Mesenteric fat pad (tissue), 1 donor: ENCODE data around the gene VAV2. TPM values are rescaled to one million over a fixed set of nuclear protein-coding genes. Genes with fewer than 3 reads are reported as not detected.
"Not testable (repeated sequence)": the region's sequence is repeated elsewhere in the genome, so short reads cannot be mapped to it uniquely, and the experiment has no call there.

Source experiments
- DNase-seq: peaks from one replicate; pipeline ENCODE4 v3.0.0-alpha.2; 2020; ENCODE audit warnings: low spot score
- total RNA-seq: library from RNA; stranded (reverse); fragmentation: NEBNext Ultra II Directional; extraction: Animal tissue kit (Norgen Biotek cat#: 25700); gene quantifications from one replicate; pipeline ENCODE4 v1.2.1, GENCODE V29; 2021
- donor health status: DM: yes; HTN: yes; CAD: no.

Gene VAV2
- total RNA-seq, 1 donor from 2014 or later, result 19.3 TPM

DNA sequence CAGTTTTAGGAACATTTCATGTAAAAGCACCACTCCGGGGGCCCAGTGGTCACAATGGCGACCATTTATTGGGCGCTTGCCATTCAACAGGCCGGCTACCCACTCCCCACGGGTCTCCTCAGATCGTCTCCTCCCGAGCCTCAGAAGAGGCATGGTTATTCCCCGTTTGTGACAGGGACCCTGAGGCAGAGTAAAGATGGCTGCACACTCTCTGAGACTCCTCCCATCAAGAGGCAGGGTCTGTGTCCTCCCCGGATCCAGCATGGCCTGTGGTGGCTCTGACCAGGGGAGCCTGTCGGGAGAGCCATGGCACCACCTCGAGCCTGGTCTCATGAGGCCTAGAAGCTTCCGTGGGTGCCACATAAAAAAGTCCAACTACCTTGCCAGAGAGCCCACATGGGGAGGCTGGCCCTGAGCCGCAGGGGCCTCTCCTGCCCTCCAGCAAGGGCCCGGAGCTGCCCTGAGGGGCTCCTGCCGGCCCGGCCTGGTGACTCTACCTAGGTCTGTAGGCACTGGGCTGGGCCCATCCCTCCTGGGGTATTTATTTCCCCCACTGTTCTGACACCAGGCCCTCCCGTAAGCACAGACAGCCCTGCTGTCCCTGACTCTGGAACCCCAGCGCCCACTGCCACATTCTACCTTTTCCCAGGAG is 90.8 kb downstream of the VAV2 start:
- no peak for DNase-seq

DNA sequence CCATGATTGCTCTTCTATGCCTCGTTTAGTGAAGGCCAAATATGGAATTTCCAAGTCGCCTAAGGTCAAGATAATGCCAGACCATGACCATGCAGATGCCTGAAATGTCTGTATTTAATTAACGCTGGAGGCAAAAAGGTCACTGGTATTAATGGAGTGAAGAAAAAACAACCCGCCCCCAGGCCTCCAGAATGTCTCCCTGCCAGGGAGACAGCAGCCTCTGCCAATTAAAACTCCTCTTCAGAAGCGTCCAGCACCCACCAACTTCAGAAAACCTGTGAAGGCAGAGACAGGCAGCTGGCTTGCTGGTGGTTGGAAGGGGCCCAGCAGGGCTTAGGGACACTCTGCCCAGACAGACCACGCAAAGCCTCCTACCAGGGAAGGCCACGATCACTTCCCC is 94.4 kb downstream of the VAV2 start:
- no peak for DNase-seq

DNA sequence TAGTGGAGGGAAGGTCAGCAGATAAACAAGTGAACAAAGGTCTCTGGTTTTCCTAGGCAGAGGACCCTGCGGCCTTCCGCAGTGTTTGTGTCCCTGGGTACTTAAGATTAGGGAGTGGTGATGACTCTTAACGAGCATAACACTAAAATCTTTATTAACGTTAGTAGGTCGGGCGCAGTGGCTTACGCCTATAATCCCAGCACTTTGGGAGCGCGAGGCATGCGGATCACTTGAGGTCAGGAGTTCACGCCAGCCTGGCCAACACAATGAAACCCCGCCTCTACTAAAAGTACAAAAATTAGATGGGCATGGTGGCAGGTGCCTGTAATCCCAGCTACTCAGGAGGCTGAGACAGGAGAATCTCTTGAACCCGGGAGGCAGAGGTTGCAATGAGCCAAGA is 96.1 kb downstream of the VAV2 start:
- DNase-seq, result not testable (repeated sequence)

DNA sequence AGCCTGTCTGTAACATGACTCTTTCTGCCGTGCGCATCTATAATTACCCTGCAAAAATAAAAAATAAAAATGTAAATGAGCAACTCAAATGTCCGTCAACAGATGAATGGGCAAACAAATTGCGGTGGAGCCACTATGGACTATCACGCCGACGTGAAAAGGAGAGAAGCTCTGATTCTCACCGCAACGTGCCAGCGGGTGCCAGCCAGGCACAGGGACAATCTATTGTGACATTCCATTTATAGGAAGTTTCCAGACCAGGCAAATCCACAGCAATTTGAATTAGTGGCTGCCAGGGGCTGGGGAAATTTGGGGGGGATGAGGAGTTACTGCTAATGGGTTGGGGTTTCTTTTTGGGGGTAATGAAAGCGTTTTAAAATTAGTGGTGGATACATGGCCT is 96.8 kb downstream of the VAV2 start:
- no peak for DNase-seq

DNA sequence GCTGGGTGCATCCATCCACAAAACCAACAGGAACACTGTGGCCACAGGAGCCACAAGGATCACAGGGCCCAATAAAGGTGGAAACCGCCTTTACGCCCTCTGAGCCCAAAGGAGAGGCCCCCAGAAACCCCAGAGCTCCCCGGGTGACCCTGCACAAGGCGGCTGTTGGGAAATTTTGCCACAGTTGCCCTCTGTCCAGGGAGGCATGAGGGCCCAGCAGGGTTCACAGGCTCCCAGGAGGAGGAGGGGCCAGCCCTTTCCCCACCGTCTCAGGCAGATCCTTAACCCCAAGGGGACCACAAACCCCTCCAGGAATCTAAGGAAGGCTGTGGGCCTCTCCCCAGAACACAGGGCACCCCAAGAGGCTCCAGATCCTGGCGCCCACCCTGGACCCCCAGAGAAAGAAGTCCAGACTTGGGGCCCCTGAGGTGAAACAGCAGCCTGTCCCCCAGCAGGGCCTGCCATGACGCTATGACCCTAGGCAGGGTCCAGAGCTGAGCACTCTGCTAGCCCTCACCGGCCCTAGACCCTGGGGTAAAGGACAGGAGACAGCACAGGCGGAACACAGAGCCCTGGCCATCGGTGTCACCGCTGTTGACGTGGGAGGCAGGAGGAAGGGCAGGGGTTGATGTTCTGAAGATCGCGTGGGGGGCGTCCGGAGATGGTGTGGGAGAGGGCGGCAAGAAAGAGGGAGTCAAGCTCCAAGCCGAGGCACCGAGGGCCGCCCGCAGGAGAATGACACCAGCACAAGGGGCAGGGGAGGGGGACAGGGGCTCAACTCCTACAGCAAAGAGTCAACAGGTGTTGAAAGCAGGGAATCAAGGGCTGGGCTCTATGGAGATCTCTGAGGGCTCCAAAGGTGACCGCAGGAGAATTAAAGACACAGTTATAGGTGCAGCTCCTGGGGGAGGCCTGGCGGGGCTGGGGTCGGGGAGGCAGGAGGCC is 97.5 kb downstream of the VAV2 start:
- DNase-seq, result no peak

DNA sequence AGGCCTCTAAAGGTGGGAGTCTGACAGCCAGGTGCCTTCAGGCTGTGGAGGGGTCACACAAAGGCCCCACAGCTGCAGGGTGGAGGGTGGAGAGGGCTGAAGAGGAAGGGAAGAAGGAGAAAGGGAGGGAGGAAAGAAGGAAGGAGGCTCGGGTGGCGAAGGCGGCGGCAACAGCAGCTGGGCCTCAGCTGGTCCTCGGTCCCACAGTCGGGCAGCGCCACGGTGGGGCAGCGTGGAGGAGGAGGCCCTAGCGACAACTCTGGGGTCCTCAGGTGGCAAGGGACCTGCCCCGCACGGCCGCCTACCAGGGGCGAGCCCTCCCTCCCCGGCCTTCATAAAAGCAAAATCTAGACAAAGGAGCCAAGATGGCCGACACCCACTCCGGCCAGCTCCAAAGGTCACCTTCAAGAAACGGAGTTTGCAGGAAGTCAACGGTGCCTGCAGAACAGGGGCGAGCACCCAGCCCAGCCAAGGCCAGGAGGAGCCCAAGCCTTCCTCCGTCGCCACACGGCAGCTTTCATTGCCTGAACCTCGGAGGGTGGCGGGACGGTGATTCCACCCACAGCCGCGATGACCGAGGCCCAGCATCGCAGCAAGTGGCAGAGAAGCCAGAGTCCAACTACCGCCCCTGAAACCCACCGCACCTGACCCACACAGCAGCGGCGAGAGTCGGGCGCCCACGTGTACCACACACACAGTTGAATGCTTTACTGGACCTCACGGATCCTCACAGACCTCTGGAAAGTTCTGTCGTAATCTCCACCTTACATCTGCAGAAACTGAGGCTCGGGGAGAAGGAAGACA is 98.7 kb downstream of the VAV2 start:
- DNase-seq, result no peak

DNA sequence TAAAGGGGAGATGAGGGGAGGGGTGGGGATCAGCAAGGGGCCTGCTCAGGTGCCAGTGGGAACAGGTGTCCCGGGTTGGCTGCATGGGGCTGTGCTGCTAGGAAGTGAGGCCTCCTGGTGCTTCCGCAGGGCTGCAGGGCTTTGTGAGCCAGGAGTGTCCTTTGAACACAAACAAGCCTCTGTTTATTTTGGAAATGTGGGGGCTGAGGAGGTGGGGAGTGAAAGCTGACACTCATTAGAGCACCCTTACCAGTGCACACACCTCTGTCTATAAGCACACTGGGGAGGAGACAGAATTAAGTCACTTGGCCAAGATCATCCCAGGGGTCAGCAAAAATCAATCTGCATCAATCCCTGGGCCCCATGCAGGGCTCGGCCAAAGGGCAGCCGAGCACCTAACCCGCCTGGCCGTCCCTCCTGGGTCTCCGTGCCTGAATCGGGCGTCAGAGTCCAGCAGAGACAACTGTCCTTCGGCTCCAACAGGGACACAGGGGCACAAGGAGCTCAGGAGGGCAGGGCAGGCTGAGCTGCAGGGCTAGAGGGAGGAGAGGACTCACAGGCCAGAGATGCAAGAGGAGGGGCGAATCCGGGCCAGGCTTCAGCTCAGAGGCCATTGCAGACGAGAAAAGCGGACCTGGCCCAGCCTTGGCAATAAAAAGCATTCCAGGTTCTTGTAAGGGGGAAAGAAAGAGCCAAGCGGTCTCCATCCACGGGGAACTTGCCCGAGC is 99.8 kb downstream of the VAV2 start:
- no peak for DNase-seq

DNA sequence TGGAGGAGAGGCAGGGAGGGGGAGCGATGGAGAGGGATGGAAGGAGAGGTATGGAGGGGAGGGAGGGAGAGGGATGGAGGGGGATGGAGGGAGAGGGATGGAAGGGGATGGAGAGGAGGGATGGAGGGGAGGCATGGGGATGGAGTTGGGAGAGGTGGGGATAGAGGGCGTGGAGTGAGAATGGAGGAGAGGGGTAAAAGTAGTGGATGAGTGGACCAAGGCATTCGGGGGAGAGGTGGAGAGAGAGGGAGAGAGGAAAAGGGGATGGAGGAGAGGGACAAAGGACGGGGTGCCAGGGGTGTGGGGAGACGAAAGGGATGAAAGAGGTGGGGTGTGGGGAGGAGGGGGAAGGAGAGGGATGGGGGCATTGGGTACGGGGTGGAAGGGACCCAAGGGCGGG is 100.4 kb downstream of the VAV2 start:
- no peak for DNase-seq

DNA sequence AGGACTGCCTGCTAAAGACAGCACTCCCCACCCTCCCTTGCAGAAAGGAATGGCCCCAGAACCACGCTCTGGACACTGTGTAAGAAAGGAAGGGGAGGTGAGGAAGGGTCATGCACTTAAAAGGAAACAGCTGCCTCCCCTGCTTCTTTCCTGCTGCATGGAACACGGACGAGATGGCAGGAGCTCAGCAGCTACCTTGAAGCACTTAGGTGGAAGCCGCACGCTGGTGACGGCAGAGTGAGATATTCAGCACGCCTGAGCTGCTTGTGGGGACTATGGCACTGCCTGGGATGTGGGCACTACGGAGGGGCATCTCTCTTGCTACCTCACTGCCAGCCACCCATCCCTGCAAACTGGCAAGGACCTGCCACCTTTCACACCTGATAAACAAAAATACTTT is 101.5 kb downstream of the VAV2 start:
- DNase-seq, result no peak

DNA sequence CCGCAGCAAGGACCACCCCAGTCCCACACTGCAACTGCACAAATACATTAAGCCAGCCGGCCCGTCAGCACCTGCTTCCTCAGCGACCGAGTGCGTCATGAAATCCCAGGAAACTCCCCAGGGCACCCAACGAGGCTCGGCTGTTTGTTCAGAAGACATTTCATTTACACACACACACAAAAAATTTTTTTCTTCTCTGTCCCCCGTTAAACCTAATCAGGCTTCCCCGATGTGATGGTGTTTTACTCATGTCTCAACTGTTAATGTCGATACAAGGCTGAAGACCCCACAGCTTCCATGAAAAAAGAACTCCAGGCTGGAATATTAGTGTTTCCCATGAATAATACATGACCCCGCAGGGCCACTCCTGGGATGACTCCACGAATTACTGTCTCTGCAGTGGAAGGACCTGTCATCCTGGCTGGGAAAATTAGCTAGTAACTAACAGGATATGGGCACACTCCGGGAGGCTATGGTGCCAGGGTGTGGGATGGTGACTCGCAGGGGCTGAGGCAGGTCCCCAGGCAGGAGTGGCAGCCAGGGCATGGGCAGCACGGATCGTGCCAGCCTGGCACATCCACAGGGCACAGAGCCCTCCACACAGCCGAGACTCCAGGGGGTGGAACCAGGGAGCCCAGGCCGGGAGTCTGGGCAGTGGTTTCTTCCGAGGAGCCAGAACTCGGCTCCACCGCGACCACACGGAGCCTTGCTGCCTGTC is 102.4 kb downstream of the VAV2 start:
- DNase-seq, result no peak

DNA sequence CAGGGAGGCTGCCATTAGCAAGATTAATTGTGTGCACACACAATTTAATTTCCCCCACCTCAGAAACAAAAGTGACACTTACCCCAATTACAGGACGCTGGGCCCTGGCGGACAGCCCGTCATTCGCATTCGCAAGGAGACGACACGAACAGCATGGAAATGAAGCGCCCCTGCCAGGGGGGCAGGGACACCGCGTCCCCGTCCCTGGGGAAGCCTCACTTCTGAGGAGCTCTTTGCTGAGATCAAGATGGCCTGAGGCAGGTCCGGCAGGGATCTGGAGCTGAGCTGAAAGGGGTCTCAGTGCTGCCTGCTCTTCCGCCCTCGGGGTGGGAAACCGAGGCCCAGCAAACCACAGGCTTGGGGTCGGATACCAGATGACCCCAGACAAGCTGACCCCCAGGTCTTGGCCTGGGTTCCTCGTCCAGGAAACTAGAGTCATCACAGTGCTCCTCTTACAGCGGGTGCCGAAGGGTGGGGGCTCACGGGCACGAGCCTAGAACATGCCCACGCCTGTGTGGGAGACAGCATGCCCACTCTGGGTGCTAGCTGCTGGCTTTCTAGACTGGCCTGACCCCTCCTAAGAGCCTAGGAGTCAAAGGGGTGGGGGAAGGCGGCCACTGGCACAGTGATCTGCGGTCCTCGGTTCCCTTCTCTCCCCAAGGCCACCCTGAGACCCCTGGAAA is 103.2 kb downstream of the VAV2 start:
- no peak for DNase-seq

DNA sequence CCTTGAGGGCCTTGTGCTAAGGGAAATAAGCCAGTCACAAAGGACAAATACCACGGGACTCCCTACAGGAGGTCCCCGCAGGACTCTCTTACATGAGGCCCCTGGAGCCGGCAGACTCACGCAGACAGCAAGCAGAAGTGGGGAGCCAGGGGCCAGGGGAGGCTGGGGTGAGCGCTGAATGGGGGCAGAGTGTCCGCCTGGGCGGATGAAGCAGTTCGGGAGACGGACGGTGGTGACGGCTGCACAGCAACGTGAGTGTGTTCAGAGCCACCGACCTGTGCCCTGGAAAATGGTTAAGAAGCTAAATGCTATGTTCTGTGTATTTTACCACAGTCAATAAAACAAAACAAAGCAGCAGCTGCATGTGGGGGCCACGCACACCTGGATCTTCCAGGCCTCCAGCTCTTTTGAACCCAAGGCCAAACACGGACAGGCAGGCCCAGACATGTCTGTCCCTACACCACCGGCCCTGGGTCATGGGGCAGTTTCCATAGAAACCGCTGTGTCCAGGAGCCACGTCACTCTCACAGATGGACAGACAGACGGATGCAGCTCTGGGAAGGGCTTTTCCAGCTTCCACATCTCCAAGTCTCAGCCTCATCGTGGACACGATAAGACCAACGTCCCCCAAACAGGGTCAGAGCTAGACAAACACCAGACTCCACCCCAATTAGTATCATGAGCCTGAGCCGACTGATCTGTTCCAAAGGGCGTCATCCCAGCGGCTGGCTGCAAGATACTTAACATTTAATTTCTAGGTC is 103.9 kb downstream of the VAV2 start:
- DNase-seq, result no peak

DNA sequence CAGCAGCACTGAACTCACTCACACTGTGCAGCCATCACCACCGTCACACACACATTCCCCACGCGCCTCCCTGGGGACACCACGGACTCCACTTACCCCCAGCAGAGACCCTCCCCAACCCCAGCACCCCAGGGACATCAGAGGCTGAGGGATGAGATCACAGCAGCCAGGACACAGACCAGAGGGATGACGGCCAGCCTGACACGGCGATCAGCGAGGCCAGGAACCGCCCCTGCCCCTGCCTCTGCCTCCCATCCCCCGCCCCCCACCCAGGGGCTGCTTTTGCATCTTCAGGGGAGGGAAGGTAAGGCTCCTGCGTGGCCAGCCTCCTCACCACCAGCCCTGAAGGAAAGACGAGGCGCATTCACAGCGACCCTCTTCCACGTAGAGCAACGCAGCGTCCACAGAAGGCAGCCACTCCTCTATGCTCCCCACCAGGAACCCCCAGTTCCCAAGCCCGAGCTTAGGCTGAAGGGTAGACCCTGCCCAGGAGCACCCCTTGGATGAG is 104.5 kb downstream of the VAV2 start:
- DNase-seq, result no peak

DNA sequence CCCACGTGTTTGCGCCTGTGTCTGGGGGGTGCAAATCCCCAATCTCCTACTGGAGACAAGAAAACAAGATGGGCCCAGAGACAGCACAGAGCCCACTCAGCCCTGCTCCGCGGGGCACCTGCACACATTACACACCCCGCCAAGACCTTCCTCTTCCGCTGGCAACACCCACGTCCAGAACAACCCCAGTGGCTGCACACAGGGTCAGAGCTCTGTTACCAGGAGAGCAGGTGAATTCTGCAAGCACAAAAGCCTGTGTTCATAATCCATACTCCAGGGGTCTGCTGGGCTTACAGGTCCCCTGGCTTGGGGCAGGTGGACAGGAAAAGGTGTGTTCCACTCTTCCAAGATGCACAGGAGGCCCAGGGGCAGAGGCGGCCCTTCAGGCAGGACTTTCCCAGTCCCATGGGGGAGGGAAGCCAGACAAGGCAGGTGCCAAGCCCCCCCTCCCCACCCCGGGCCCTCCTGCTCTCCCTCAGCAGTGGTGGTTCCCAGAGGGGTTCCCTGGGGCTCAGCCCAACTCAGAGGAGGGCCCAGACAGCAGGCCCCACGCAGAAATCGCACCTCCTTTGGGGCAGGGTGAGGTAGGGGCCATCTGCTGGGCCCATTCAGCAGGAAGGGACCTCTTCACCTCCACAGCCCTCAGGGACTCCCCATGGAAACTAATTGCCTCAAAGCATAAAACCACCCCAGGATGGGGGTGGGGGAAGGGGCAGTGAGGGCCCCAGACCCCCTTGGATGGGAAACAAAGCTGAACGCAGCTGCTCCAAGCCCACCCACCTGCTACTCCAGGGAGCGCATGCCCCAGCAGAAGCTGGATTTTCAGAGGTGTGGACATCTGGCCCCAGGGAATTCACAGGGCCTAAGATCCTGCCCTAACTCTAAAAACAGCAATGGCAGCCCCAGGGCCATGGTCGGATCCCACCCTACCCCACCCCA is 105.3 kb downstream of the VAV2 start:
- DNase-seq, result no peak

DNA sequence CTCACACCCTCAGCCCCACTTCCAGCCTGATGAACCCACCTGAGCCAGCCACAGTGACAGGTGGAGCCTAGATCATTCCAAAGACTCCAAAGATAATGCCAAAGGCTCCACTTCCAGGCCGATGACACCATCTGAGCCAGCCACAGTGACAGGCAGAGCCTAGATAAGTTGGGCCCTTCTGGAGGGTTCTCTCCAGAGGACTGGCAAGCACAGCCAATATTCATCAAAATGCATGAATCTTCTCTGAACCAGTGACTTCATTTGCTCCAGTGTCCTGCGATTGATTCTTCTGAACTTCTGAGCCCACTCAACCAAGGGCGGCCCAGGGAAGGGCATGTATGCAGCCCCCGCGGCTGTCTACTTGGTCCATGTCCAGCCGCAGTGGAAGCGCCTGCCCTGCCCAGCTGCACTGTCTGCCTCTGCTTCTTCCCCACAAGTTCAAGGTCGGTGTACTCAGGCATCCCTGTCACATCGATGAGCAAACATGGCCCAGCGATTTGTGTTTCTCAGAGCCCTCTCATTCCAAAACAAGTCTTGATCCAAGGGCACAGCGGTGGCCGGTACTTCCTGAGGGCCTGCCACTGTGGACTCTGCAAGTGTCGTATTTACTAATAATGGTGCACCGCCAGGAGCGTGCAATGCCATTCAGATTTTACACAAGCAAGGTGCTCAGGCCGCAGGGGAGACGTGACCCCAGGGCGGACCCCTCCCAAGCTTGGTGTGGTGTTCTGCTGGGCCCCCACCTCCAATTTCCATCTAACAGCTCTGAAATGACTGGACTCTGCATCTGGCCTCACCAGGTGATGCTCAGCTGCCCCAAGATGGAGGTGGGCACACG is 107.0 kb downstream of the VAV2 start:
- no peak for DNase-seq

DNA sequence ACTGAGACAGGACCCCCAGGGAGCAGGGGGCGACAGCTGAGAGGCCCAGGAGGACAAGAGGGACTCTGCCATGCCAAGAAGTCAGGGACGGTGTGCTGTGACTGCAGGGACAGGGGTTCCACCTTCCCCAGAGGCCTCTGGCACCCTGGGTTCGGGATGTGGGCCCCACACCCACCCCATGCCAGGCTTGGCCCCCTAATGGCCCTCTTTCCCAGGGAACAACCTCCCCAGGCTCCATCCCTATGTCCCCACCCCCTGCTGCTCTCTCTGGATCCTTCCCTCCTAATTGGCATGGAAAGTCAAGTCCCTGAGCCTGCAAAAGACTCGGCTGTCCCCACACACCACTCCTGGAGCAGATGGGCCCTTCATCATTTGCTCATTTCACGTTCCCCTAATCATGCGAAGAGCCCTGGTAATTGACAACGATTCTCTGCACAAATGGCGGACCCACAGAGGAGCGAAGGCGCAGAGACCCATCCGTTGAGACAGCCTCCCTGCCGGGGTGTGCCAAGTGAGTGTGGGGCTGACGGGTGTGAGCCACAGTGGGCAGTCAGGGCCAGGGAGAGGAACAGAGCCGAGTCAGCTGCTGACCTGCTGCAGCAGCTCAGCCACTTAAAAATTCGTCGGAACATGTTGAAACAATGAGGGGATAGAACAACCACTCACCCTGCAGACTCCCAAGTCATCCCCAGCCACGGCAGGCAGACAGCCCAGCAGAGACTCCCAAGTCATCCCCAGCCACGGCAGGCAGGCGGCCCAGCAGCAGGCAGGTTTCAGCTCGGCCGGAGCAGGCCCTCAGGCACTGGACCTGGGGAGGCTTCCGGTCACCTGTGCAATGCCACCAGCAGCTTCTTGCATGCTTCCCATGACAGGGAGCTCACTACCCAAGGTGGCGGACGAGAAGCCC is 109.0 kb downstream of the VAV2 start:
- DNase-seq, result no peak
